Esophagus muscularis mucosa (tissue), 3 donors: ENCODE data around the gene AJUBA.

Source experiments
- CTCF ChIP-seq, 3 experiments: fragments of 200-600 bp in 2 of 3; fragments of 450-650 bp in 1 of 3; sonication (generic) in 2 of 3; IDR thresholded peaks; one replicate each; pipeline ENCODE4 v1.5.1; 2017 to 2019; ENCODE audit warnings: antibody characterized with exemption in 3 of 3, mild to moderate bottlenecking in 2 of 3, moderate library complexity in 1 of 3
- POLR2A ChIP-seq: fragments of 450-650 bp; IDR thresholded peaks from one replicate; pipeline ENCODE4 v1.6.1; 2017; ENCODE audit warnings: antibody characterized with exemption, moderate library complexity, mild to moderate bottlenecking, low read depth
- POLR2AphosphoS5 ChIP-seq, 2 donors: sonication (generic); formaldehyde crosslinking; IDR thresholded peaks; one replicate each; pipeline ENCODE4 v1.6.1; 2017; ENCODE audit warnings: antibody characterized with exemption in 2 of 2

DNA sequence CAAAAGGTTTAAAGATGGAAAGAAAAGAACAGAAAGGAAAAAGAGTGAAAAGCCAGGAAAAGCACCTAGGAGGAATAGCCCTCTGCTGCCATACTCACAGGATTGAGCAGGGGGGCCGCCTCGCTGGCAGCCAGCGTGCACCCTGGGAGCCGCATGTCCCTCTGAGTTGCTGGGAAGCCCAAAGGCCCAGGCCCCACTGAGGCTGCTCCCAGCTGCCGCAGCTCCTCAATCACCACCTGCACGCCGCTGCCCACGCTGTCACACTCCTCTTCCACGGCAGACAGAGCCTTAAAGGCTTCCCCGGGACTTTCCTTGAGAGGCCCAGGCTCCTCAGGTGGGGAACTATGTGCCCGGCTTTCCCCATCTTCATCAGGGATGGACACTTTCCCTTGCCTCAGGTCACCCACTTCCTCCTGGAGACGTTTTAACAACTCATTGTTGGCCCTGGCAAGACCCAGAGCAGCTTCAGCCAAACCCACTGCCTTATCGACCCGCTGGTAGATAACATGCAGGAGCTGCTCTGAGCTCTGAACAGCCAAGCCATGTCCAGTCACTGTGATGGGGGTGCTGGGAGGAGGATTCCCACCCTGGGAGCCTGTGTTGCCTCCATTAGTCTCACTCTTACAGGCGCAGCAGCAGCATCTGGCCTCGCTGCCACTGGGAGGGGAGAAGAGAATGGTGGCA lies 16.1 kb upstream of the AJUBA start:
- TF ChIP-seq CTCF (IDR thresholded peaks at IDR 0.05) (no peak), POLR2A (no peak), POLR2AphosphoS5 (IDR thresholded peaks at IDR 0.05) (no peak)
